NCI-H2196 (cell line): ENCODE measurements around the gene CYP26B1.

Source experiments
- DNase-seq: peaks from one replicate; lab custom pipeline; 2025; ENCODE audit not compliant: unreplicated experiment; lab: John Stamatoyannopoulos, UW

The CYP26B1 gene

DNA sequence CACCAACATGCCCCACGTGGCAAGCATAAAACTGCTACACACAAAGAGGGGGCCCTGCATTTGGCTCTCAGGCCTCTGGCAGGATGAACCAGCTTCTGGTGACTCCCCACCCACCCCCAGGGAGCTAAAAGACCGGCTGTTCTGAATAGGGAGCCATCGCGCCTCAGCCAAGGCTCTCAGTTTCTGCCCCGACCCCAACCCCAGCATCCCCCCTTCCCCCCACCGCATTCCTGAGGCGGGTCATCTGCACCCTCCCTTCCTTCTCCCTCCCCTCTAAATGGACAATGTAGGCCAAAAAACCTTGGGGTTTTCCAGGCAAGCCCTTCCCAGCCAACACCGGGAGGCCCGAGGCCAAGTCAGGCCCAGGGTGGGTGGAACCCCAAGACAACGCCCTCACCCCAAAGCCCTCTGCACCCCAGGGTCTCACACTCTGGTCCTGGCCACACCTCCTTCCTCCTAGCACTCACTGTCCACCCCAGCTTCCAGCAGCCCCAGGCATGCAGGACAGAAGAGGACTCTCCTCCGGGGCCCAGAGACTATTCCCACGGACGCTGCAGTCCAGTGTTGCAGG lies 5.7 kb downstream of the CYP26B1 start:
- no peak for DNase-seq

DNA sequence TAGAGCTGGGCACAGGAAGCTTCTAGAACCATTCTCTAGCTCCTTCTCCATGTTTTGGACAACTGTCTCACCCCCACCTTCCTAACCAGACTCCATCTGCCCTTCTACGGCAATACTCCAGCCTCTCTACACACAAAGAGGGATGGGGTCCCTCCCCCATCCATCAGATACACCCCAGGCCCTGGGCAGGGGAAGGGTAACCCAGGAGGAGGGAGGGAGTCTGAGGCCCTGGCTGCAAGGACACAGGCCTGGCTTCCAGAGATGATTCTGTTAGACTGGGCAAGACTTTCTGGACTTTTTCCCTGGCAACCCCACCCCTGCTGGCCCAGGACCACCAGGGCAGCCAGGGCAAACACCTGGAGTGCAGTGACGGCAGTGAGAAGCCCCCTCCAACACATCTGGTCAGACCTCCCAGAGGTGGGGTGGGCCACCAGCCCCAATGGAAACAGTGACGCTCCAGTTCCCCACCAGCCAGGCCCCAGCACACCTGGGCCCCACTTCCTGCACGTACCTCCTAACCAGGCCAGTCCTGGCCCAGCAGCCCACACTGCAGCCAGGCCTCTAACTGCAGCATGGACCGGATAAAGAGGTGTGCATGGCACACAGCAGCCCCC lies 6.5 kb downstream of the CYP26B1 start:
- no peak for DNase-seq

DNA sequence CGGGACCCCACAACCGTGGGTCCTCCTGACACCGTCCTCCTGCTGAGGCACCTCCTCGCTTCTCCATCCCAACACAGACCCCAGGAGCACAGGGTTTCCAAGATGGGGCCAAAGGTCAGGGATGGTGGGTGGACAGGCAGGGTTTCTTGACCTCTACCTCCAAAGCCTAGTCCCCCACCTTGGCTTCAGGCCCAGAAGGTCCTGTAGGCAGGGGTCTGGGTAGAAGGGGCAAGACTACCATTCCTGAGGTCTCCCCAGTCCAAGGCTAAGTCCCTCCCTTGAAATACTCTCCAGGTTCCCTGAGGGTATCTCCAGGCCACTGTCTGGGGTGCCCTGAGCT lies 7.1 kb downstream of the CYP26B1 start:
- no peak for DNase-seq

DNA sequence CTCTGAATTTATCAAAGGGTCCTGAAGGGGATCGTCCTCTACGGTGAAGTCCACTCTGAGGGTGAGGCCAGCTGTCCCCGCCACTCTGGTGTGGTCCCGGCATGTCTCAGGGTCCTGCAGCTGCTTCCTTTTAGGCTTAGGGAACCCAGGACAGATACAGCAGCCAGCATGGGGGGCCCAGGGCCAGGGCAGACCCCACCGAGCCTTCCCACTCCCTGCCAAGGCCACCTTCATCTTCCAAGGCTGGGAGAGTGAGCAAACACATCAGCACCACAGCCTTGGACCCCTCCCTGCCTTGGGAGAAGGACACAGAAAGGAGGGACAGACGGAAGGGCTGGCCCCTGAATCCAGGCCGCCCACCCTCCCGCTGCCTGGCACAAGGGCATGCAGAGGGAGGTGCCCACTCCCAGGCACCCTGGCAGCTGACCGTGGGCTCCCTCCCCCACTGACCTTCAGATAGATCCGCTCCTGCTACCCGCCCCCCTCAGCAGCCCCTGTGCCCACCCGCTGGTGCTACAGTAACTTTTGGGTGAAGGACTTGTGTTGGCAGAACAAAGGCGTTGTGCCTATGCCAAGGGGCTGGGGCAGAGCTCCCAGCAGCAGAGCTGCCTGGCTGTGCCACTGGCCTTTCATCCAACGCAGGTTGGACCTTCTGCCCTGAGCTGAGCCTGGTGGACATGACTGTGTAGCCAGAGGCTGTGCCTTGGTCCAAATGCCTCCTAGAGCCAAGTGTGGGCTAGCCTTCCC lies 7.6 kb downstream of the CYP26B1 start:
- DNase-seq: no peak

DNA sequence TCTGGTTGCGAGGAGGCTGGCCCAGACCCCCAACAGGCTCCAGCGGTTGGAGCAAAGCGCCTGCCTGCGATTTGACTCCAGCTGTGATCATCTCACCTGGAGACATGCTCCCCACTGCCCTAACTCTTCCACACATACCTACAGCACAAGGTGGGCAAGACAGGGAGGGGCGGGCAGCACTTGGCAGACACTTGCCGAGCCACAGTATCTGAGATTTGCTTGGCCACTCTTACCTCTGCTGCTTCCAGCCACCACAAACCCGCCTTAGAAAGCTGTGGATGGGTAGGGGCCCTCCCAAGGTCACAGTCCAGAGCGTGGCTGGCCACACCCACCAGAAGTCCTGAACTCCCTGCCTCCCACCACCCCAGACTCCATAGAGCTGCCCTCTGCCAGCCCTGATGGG lies 8.2 kb downstream of the CYP26B1 start:
- DNase-seq: no peak

DNA sequence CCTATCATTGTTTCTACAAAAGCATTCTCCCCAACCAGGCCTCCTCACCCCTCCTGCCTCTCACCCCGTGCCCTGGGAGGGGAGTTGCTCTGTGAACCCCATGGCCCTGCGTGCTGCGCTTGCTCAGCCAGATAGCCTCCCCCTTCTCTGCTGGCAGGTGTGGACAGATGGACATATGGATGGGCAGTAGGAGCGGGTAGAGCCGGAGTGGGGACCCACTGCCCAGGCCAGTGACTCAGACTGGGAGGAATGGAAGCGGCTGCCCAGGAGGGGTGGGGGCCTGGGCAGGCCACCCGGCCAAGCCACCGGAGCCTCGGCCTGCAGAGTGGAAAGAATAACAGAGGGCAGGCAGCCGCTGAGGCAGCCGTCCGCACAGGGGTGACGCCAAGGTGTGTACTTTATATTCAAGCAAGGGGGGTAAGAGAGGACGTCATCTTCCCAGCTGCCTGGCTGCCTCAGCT lies 8.7 kb downstream of the CYP26B1 start:
- no peak for DNase-seq

DNA sequence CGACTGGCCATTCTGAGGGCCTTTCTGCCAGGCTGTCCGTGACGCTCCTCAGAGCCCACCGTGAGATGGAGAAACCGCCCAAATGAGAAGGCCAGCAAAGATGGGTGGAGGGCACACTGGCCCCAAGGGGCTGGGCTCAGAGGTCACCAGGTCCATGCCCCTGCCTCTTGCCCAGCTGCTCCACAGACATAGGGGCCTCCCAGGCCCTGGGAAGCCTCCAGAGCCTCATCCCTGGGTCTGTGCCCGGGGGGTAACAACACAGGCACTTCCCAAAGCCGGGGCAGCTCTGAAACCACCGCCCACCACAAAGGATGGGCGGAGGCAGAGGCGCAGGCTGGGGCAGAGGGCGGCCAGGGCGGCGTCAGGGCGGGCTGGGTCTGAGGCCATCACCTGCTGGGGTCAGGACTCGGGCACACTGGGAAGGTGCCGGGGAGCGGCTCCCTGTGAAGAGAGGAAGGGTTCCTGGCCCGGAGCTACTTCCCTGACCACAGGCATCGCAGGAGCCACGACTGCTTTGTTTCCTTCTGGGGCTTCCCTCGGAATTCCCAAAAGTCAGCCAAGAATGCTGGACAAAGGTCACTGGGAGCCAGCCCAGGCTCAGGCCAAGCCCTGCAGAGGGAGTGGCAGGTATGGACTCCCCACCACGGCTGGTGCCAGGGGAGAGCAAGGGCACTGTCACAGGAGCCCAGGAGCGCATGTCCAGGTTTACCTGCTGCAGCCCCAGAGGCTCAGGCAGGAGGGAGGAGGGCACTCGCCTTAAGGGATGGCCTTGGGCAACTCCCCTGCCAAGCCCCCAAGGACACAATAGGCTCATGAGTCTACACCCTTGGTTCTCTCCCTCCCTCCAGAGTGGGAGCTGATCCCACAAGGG lies 9.4 kb downstream of the CYP26B1 start:
- DNase-seq: no peak

DNA sequence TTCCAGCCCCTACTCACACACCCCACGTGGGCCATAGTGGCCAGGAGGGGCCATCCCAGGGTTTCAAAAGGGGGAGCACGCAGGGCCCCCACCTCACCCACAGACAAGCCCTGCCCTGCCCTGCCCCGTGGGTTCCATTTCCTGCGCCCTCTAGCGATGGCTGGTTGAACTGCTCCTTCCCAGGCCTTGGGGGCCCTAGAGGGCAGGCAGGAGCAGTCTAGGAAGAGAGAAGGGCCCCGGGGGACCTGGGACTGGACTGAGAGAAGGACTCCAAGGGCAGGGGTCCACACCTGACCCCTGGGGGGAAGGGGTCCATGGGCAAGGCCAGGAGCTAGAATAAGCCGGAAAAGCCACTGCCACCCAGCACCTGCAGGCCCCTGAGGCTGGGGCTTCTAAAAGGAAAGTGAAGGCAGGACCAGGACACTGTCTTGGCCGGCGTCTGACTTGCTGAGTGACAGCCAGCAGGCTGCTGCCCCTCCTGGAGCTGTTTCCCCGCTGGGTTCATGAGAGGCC lies 10.1 kb downstream of the CYP26B1 start:
- DNase-seq: peak; percentile 12

DNA sequence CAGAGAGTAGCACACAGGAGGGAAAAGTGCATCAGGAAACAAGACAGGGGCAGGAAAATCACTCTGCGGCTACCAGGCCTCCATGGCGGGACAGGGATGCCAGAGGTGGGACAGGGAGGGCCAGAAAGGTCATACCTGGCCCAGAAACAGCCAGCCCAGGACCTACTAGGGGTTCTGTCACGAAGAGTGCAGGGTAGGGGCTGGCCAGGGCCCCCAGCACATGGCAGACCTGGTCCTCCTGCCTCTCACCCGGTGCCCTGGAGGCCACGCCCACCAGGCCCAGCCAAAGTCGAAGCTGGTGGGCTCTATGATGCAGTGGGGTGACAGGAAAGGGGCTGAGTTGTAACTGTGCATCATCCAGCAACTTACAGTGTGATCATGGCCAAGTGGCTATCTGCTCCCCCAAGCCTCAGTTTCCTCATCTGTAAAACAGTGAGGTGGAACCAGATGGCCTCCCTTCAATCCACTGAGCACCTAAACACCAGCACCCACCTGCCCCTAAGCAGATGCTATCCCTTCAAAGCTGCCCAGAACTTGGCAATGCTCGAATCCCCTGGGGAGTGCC lies 10.6 kb downstream of the CYP26B1 start:
- DNase-seq: no peak

DNA sequence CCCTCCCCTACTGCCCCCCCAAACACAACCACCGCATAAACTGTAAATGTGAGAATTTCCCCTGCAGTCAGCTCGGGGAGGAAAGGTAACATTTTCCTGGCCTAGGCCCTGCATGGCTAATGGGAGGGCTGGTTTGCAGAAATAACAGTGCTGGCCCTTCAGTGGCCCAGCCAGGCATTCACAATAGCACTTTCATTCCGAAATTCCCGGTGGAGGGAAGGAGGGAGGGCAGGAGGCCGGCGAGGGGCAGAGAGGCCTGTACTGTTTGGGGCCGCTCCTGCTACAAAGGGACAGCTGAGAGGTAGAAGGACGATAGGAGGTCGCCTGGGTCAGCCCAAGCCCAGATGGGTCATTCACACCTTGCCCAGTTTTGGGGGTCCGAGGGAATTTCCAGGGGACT lies 11.3 kb downstream of the CYP26B1 start:
- no peak for DNase-seq

DNA sequence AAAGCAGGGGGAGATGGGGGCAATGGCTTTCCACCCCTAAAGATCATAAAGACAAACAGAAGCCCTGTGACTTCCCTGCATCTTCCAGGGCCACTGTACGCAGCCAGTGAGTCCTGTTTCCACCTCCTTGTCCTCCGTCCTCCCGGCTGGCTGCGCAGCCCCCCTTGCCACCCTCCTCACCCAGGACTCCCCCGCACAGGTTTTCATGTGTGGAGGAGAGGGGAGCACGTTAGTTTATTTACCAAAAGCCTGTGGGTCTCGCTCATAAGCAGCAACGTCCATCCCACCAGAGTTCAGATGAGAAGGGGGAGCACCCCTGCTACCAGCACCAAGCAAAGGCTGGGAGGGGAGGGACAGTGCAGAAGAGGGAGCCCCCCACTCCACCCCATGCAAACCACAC lies 11.7 kb downstream of the CYP26B1 start:
- DNase-seq: no peak

DNA sequence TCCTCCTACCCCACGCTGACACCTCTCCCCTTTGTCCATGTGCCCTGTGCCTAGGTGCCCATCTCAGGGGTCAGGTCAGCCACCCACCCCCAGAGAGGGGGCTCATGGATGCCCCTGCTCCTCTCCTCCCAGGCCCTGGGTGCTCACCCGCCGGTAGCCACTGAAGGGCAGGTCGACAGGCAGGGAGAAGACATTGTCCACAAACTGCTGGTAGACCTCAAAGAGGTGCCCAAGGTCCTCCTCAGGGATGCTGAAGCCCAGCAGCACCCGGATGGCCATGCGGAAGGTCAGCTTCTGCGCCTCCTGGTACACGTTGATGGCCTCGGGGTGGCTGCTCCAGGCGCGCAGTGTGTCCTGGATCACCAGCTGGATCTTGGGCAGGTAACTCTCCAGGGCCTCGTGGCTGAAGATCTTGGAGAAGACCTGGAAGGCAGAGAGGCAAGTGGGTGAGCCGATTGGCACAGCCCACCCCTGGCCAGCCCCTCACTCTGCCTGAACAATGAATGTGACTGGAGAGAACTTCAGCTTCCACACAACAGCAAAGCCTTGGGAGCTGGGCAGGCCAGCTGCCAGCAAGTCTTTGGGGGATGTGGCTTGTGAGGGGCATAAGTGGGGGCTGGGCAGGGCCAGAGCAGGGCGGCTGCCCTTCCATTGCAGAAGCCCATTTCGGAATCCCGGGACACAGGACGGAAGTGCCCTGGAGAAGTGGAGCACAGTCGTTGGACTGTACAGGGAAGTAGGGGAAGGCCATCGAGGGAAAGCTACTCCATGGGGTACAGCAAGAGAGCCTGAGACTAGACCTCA lies 12.5 kb downstream of the CYP26B1 start:
- no peak for DNase-seq

DNA sequence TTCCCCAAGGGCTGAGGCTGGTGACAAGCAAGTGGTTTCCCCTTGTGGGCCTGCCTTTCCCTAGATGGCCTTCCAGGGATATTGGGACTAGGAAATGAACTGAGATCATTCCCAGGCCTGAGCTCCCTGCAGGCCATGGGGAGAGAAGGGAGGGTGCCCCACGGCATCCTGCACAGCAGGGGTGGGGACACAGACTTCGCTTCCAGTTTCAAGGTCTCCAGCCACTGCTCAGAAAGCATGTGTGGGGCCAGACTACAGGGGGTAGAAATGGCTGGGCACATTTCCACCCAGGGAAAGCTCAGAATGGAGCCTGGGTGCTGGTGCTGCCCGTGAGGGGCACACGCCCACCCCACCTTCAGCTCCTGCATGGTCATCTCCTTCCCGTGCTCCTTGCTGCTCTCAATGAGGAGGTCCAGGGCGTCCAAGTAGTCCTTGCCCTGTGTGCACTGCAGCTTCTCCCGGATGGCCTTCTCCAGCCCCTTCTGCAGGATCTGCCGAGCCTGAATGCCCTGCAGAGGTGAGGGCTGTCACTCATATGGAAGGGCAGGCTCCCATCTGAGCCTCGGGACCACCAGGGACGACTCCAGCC lies 13.2 kb downstream of the CYP26B1 start:
- no peak for DNase-seq

DNA sequence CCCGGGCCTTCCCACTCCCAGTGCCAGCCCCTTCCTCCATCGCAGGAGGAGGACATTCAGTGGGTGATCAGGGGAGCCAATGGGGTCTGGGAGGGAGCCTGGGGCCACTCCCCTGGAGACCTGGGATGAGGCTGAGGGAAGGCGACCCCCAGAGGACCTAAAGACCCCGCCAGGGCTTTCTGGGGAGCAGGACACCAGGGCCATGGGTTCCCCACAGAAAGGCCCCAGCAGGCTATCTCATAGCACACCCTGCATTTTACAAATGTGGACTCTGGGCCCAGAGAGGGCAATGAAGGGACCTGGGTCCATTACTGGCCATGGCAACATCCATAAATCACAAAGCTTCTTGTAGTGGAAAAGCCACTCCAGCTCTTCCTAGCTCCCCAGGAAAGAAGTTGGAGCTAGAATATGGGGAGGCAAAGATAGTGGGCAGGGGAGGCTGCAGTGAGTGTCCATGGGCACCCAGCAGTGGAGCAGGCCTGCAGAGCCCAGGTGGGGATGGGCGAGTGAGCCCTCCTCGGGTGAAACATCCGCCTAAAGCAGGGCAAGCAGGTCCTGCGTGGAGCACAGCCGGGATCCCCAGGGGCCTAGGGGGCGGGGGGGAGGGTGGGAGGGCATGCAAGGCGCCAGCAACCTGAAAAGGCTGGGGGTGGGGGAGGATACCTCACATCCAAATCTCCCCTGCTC lies 13.8 kb downstream of the CYP26B1 start:
- no peak for DNase-seq

DNA sequence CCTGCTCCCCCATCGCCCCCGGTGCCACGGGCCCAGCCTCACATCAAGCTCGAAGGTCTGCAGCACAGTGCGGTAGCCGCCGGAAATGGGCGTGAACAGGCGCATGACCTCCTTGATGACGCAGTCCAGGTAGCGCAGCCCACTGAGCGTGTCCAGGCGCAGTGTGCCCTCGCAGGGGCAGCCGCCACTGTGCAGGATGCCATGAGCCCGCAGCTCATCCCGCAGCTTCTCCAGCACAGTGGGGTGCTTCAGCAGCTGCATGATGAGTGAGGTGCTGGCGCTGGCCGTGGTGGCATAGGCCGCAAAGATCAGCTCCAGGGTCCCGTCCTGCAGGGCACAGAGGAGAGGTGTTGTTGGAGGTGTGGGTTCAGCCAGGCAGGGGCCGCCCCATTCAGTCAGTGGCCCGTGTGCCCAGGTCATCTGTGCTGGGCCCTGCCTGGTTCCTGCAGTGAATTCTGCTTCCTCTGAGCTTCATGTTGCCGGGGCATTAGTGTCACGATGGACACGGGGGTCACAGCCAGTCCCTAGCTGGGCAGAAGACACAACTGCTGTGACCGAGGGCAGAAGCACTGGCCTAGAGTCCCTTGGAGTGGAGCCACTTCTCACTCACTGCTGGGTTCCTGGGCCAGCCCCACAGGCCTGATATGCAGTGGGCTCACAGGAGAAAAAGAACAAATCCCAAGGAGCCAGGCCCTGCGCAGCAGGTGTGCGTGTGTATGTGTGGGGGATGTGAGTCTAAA lies 14.5 kb downstream of the CYP26B1 start:
- no peak for DNase-seq

DNA sequence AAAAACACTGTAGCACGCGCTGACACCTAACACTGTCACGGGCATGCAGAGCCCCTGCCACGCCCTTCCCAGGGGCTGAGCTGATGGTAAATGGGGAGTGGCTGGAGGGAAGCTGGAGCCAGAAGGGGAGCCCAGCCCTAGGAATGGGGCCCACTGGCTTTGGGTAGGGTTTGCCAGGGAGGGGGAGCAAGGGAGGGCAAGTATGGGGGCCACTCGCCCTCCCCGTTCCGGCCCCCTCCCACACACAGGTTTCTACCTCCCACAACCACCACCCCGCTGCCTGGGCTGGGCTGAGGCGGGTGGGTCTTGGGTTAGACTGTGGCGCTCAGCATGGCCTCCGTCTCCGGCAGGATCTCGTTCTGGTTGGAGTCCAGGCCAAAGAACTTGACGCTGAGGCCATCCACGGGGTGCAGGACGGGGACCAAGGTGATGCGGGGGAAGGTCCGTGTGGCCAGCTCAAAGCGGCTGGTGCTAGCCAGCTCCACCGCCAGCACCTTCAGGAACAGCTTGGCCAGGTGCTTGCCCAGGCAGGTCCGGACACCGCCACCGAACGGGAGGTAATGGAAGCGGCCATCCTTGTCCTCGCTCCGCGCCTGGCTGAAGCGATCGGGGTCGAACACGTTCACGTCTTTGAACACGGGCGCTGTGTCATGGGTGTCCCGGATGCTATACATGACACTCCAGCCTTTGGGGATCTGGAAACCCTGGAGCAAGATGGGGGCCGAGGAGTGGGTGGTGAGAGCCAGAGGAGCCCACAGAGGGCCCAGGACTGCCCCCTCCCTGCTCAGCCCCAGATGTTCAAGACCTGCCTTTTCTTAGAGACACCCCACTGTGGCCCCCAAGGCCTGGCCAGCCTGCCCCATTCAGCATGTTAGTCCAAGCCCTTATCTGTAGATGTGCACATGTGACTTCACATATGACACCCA lies 15.5 kb downstream of the CYP26B1 start:
- no peak for DNase-seq

DNA sequence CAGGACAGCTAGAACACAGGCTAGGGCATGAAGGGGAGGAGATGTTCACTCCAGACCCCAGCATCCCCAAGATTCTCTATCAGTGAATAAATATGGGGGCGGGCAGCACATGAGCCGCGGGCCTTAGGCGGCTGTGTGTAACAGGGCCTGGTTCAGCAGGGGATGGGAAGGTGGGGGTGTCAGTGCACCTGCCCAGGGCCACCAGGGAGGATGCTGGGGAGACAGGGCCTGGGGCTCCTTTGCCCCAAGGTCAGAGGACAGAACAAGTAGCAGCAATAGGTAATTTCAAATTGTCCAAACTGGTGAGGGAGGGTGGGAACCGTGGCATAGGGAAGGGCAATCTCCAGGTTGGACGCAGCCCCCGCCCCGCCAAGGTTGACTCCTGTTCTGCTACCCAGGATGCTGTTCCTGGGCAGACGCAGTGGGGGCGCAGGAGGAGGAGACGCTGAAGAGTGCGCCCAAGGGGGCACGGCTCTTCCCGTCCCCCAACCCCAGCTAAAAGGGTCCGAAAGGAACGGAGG lies 16.2 kb downstream of the CYP26B1 start:
- no peak for DNase-seq
